Right renal pelvis (tissue), 4 donors: Measurements from ENCODE around the gene SLC6A6. TPM values are rescaled to one million over a fixed set of nuclear protein-coding genes. Genes with fewer than 3 reads are reported as not detected.
A peak's percentile ranks its signal among the peaks of the same experiment; 100 is the strongest.

Experiments used
- DNase-seq, 4 donors: peaks; one replicate each; pipeline ENCODE4 v3.0.0-alpha.2; 2013; ENCODE audit warnings: low read depth in 4 of 4, low spot score in 3 of 4, missing footprints in 1 of 4
- polyA plus RNA-seq, 4 donors: library from polyadenylated mRNA; unstranded; fragments of 120-200 nt; gene quantifications; one replicate each; pipeline ENCODE4 v1.2.1, GENCODE V29; 2013; ENCODE audit not compliant: insufficient read length in 4 of 4

The SLC6A6 gene
- polyA plus RNA-seq, 4 donors, result 18.8 to 23.2 (median 20.2) TPM

GRCh38 chr3:14451844-14452739, 49.7 kb downstream of the SLC6A6 start:
- DNase-seq, result no peak

- peak in 2 of 4 donors; percentile 76 to 80 for DNase-seq
These were observed 50.6 kb downstream of the SLC6A6 start for GRCh38 chr3:14452740-14453710.

GRCh38 chr3:14453876-14454638, 51.7 kb downstream of the SLC6A6 start:
- DNase-seq, result no peak

GRCh38 chr3:14454639-14455310, 52.4 kb downstream of the SLC6A6 start:
- DNase-seq, result no peak

- no peak for DNase-seq
These were observed 53.3 kb downstream of the SLC6A6 start for GRCh38 chr3:14455571-14456317.

GRCh38 chr3:14456794-14457193, 54.4 kb downstream of the SLC6A6 start:
- DNase-seq, result no peak

- DNase-seq, result no peak
These were observed 55.1 kb downstream of the SLC6A6 start for GRCh38 chr3:14457481-14457880.

GRCh38 chr3:14457999-14458398, 55.6 kb downstream of the SLC6A6 start:
- no peak for DNase-seq

- no peak for DNase-seq
These were observed 56.2 kb downstream of the SLC6A6 start for GRCh38 chr3:14458434-14459275.

- DNase-seq, result no peak
These were observed 57.0 kb downstream of the SLC6A6 start for GRCh38 chr3:14459384-14459783.

- DNase-seq, result no peak
These were observed 57.4 kb downstream of the SLC6A6 start for GRCh38 chr3:14459787-14460186.

- DNase-seq, result no peak
These were observed 58.1 kb downstream of the SLC6A6 start for GRCh38 chr3:14460342-14461005.

GRCh38 chr3:14461006-14461747, 58.8 kb downstream of the SLC6A6 start:
- no peak for DNase-seq

GRCh38 chr3:14461748-14462324, 59.4 kb downstream of the SLC6A6 start:
- no peak for DNase-seq

- DNase-seq, result no peak
These were observed 60.3 kb downstream of the SLC6A6 start for GRCh38 chr3:14462738-14463137.

- no peak for DNase-seq
These were observed 61.1 kb downstream of the SLC6A6 start for GRCh38 chr3:14463330-14464140.
